HG03342 (cell line): Measurements from ENCODE around the gene METTL1.

Source experiments
- ATAC-seq: cut with Tn5 transposase; IDR thresholded peaks from one replicate; pipeline ENCODE4 v1.9.1; 2021; ENCODE audit warnings: mild to moderate bottlenecking, moderate library complexity; ENCODE audit not compliant: unreplicated experiment

Gene METTL1

DNA sequence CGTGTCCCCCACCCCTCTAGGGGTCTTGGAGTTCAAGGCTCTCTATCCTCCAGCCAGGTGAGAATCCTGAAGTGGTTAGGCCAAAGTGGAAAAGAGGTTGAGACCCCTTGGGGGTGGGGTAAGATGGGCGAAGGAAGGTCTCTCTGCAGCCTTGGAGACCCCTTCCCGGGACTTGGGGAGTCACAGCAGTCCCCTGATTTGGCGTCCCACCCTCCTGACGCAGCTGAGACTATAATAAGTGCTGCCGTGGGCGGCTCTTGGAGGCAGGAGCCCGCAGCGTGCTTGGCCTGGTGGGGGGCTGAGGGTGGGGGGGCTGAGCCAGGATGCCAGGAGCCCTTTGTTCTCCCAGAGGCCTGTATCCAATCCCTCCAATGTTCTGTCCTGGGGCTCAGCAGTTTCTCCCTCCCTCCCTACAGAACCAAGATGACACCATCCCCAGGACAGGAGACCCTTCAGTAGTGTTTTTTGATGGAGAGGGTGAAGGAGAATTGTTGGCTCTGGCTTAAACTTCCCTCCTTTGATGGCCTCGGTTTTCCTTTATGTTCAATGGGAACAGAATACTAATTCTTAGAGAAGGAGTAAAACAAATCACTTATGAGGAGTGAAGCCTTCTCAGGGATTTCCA is 31.9 kb downstream of the METTL1 start:
- no peak for ATAC-seq

DNA sequence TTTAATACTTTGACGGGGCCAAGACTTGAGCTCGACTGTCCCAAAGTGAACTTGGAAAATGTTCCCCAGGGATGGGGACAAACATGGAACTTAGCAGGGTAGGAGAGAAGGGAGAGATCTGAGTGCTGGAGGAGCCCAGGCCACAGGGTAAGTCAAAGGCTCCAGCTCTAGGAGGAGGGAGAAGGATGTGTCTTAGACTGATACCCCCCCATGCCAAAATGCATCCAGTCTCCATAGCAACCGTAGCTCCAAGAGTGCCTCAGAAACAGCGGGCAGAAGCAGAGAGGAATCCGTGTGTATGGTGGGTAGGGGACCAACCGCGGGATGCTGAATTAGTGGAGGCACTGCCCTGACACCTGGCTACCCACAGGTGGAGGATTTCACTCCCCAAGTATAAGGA is 32.5 kb downstream of the METTL1 start:
- no peak for ATAC-seq

DNA sequence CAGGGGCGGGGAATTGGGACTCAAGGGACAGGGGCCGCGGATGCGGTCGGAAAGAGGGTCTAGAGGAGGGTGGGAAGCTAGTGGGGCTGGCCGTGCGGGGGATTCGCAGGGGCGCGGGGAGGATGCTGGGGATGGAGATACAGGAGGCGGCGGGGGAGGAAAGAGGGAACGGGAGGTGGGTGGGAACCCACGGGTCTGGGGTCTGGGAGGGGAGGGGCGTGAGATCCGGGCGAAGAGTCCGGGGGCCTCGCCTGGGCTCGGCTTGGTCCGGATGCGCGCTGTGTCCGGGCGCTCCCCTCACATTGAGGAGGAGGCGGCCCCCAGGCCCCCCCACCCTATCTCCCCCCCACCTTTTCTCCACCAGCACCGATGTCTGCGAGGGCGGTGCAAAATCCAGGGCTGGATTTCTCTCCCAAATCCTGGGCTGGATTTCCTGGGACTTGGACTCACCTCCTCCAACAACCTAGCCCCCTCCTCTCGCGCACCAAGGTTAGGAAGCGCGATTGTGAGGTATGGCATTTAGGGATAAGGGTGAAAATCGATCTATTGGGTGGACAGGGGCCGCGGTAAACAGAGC is 33.2 kb downstream of the METTL1 start, which contains the start of gene AGAP2:
Gene AGAP2, minus strand, starts transcription at position 82 of the 577 bp plus-strand sequence. CDS start 496 bp downstream, outside the sequence.
- no peak for ATAC-seq

DNA sequence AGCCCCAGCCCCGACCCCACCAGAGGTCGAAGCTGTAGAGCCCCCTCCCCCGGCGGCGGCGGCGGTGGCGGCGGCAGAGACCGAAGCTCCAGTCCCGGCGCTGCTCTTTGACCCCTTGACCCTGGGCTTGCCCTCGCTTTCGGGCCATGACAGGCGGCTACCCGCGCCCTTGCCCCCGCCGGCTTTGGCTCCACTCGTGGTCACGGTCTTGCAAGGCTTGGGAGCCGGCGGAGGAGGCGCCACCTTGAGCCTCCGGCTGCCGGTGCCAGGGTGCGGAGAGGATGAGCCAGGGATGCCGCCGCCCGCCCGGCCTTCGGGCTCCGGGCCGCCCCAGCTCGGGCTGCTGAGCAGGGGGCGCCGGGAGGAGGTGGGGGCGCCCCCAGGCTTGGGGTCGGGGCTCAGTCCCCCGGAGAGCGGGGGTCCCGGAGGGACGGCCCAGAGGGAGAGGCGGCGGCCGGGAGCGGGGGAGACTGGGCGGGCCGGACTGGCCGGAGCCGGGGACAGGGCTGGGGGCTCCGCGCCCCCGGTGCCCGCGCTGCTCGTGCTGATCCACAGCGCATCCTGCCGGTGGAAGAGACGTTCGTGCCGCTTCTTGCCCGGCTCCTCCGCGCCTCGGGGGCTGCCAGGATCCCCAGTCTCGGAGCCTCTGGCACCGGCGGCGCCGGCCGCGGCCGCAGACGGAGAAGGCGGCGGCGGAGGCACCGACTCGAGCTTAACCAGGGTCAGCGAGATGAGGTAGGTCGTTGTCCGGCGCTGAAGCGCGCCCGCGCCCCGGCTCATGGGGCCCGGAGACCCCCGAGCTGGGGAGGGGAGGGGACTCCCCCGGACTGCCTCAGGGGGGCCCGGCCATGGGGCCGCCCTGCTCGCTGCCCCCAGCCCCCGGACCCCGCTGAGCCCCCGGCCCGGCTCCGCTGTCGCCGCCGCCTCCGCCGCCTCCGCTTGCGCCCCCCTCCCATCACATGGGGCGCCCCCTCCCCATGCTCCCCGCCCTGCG is 34.1 kb downstream of the METTL1 start:
- no peak for ATAC-seq

DNA sequence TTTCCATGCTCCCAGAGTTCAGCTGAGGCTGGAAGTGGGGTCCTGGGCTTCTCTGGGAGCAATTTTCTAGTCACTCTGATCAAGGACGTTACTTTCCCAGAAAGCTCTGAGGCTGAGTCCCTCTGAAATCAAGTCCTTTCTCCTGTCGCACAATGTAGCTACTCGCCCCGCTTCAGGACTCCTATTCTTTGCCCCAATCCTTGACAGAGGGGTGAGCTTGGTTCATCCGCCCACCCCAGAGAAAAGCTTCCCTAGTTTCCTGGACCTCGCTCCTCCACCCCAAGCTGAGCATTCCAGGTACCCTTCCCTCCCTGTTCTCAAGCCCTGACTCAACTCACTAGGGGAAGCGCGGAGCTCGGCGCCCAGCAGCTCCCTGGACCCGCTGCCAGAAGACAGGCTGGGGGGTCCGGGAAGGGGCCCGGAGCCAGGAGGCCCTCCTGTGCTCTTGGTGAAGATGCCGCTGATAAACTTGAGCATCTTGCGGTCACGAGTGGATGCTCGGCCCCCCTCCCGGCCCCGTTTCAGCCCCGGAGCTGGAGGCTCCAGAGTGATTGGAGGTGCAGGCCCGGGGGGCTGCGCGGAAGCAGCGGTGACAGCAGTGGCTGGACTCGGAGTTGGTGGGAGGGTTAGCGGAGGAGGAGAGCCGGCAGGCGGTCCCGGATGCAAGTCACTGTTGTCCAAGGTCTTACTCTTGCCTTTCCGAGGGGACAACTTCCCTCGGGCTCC is 35.0 kb downstream of the METTL1 start:
- no peak for ATAC-seq

DNA sequence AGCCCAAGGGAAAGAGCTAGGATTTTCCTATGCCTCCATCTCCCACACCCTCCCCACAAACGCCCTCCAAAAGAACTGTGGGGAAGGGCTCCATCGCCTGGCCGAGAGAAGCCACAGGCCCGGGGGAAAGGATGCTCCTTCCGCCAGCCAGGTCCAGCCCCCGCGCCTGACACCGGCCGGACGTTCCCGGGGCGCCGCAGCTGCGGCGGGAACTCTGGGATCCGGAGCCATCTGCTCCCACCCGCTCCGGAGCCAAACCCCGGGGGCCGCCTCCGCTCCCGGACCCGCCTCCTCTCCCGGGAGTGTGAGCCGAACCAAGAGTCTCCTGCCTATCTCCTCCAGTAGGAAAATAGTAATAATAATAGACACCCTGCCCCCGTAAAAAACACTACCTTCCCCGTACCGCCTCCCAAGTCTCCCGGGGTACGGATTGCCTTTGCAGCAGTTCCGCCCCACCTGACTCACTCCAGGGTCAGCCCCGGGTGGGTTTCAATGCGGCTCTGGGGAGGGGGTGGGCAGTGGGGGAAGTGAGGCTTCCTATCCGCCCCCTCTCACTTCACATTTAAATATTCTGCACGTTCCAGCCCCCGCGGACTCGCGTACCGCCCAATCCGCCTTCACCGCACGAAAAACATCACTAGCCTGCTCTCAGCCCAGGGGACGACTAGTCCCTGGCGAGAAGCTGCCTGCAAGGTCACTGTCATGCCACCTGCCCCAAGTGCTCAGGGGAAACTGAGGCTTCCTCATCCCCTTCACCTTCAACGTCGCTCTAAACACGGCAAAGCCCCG is 35.8 kb downstream of the METTL1 start:
- no peak for ATAC-seq

DNA sequence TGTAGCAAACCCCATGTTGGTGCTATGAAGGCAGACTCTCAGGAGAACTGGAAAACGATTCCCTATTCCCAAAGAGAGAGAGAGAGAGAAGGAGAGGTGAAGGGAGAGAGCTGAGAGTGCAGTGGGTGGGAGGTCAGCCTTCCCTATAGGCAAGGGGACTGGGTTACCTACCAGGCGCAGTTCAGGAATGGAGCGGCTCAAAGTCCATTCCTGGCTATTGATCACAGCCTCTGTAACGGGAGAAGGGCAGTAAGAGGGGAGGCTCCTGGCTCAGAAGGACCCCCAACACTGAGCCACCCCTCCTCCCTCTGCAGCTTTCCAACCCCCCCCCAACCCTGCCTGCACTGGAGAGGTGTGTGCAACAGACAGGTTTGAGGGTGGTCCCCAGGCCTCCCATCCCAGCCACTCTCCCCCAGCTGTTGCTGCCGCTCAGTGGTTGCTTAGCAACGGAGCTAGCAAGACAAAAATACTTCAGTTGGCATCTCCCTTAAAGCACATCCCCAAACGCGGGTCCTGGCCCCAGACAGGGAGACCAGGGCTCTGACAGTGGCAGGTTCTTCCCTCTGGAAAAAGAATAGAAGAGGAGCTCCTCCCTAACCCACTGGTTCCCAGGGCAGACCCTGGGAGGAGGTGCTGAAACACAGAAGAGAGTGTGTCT is 36.6 kb downstream of the METTL1 start:
- ATAC-seq, result no peak

DNA sequence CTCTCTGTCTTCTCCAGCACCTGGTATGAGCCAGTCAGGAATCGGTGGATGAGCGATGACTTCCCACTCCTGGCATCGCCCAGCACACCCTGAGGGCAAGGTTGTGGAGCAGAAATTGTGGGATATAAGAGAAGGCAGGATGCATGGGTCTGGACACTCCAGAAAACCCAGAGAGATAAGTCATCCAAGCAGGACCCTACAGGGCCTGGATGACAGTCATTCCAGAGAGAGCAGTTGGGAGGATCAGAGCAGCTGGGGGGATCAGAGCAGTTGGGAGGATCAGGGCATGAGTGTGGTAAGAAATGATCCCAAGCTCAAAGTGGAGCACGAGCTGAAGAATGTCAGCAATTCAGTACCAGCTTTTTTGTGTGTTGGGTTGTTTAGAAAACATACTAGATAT is 37.3 kb downstream of the METTL1 start:
- ATAC-seq, result no peak

DNA sequence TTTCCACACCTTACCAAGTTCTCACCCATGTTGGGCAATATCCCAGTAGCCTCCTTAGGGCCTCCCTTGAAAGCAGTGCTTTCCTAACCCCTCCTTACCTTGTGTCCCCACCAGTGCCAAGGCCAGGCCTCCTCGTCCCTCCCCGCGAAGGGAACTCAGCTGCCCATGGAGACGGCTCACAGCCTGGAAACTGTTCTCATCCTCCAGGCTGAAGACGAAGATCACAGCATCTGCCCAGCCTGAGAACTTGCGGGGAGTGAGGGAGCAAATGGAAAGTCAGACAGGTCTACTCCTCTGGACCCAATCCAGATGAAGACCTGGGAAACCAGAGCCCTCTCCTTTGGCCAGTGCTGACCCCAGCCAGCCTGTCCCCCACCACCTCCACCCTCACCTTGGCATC is 38.0 kb downstream of the METTL1 start:
- no peak for ATAC-seq

DNA sequence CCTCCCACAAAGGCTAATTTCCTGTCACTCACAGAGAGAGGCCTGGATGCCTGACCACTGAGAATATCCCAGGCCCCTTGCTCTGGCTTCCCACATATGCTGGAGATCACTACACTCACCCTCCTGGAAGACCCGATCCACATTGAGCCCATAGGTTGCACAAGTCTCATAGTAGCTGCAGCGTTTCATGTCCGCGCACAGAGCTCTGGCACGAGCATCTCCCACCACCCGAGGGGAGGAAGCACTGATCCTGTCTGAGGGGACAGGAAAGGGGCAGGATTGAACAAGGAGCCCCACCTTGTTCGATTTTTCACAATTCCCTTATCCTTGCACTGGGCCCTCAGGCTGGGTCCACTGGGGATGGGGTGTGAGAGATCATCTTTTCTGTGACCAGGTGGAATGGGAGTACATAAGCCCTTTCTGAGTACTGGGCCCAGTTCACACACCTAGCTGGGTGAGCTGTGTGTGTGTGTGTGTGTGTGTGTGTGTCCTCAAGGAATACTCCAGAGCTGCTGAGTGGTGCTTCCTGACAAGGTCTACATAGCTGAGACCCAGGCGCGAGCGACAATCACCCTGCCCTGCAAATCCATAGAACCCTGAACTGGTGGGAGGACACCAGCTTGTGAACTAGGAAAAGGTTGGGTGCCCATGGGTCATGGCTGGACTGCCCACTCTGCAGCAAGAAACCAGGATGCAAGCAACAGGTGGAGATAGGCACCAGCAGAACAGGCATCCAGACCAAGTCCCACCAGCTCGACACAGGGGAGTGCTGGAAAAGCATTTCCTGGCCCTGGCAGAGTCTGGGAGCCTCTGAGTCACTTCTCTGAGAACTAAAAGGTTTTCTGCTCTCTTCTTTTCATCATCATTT is 38.9 kb downstream of the METTL1 start:
- ATAC-seq, result no peak

DNA sequence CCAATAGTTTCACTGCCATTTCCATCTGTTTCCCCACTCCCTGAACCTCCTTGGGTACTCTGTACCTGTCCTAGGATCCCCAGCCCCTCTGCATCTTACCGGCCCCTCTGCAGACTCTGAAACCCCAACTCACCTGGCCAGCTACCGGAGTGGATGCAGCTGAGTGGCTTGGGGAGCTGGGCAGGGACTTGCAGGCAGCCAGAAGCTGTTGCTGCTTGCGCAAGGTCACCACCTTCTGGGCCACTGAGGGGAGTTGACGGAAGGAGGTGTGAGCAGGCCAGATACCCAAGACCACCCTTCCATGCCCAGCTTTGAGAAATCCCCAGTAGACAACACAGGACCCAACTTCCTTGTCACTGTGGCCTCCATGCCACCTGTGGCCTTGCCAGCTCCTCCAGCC is 39.6 kb downstream of the METTL1 start:
- no peak for ATAC-seq

DNA sequence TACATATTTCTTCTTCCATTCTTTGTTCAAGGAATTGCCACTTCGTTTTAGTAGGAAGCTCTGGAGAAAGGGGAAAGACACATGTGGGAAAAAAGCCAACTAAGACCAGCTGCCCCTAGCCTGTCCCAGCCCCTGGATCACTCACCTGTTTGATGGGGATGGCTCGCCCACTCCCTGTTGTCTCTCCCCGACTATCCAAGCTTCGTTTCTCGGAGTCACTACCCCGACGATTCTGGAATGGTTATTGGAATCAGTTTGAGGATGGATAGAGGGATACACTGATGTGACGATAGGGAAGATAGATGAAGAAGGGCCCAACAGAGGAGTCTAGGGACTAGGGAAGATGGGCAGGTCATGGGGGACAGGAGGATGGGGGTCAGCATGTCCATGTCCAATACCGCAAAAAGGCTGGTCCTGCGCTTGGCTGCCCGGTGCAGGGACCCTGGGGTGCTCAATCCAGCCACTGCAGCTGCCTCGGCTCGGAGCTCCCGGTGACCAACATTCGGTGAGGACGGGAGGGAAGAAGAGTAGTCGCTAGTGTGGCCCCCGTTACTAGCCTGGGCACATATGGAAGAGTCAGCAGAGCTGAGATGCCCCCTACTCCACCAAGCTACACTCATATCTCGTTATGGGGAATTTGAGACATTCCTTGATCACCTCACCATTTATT is 40.4 kb downstream of the METTL1 start:
- ATAC-seq, result no peak

DNA sequence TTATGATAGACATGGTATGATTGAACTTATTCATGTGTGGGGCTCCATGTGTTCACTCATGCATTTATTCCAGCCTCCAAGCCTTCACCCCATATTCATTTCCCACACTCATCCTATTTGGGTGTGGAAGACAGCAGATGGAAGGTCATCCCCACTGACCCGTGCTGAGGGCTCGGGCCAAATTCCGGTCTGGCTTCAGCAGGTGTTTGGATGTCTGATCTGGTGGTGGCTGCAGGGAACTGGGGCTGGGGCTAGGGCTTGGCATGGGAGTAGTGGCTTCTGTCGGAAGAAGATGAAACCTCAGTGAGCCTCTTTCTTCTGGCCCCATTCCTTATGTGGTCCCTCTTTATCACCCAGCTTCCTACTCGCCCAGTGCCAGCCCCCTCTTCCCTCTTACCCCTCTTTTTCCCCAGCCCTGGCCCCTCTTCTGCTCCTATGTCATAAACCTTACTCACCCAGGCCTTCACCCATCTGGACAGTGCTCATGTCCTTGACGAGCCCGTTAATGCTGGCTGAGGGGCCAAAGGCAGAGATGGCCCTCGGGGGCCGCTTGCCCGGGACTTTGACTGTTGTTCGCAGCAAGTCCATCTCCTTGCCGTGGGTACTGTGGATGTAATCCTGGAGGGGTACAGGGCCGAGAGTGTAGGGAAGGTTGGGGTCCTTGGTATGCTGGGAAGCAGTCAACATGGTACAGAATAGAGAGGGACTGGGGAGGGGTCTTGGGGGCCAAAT is 41.4 kb downstream of the METTL1 start:
- no peak for ATAC-seq

DNA sequence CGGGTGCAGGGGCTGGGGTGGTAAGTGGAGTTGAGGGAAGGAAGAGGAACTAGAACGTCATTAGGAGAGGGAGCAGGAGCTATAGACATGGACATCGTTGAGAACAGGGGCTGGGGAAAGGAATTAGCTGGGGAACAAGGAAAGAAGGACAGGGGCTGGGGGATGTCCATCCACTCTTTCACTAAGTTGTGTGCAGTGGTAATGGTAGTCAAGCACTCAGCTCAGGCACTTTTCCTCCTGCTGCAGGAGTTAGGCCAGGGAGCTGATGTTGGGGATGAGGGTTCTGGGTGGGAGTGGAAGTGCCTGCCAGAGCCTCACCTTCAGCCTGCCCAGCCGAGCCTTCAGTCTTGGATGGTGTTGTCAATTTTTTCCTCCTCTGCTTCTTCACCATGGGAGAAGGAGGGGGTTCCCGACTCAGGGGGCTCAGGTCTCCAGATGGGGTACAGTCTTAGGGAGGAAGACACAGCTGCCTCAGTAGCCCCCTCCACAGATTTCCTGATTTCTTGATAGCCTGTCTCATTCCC is 42.5 kb downstream of the METTL1 start:
- no peak for ATAC-seq

DNA sequence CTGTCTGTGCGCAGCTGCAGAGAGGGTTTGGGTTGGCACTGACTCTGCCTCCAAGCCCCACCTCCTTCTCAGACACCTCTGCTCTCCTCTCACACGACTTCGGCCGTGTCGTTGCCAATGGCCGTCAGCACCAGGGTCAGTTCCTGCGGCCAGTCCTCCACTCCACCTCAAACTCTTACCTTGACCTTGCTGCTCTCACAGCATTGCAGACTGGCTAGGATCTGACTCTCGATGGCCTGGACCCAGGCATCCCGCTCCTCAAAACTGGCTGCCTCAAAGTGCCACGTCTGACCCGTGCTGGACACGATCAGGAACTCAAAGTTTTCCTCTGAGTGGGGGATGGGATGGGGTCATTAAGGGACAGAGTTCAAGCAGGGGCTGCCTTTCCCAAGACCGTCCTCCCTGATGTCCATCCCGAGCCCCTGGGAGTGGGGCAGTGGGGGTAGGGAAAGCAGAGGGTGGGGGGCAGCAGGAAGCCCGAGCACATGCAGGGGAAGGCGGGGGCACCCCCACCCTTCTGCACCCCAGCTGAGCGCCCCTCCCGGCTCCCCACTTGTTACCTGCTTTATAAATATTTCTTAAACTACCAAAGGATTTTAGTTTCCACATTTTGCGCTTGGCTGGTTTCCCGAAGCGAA is 44.0 kb downstream of the METTL1 start:
- ATAC-seq, result no peak

DNA sequence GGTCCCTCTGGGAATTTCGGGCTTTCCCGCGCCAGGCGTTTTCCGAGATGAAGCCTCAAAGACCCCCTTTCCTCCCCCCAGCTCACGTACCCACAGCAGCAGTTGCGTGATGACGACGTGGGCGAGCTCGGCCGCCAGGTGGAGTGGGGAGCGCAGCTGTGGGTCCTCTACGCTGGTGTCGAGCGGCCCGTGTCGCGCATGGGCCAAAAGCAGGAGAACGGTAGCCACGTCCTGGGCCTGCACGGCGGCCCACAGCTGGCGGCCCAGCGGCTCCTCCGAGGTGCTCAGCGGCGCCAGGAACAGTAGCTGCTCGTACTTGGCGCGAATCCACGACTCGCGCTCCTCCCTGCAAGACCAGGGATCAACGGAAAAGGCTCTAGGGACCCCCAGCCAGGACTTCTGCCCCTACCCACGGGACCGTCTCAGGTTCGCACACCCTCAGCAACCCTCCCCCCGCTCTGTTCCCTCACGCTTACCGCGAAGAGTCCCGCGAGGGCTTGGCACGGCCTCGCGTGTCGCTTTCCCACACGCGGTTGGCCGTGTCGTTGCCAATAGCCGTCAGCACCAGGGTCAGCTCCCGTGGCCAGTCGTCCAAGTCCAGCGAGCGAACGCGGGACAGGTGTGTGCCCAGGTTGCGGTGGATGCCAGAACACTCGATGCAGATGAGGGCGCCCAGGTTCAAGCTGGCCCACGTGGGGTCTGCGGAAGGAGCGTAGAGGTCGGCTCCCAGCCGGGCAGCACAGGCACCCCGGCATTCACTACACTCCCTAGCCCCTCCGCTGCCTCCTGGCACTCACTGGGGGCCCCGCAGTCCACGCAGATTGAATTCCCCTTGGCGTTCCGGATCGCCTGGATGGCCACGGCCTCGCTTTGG is 44.8 kb downstream of the METTL1 start:
- no peak for ATAC-seq
